ENCODE data around the gene SEPTIN11. TPM values are rescaled to one million over a fixed set of nuclear protein-coding genes. Genes with fewer than 3 reads are reported as not detected.
"Not testable (repeated sequence)": the region's sequence is repeated elsewhere in the genome, so short reads cannot be mapped to it uniquely, and the experiment has no call there.

SEPTIN11 gene
- total RNA-seq, 6 donors from 2014 or later: 56.3 to 136 (median 94.0) TPM

- TF ChIP-seq EP300 (IDR thresholded peaks at IDR 0.05) (no peak), POLR2AphosphoS5 (IDR thresholded peaks at IDR 0.05) (no peak), POLR2A (IDR thresholded peaks at IDR 0.05) (no peak)
- TF ChIP-seq, protein P1, sequence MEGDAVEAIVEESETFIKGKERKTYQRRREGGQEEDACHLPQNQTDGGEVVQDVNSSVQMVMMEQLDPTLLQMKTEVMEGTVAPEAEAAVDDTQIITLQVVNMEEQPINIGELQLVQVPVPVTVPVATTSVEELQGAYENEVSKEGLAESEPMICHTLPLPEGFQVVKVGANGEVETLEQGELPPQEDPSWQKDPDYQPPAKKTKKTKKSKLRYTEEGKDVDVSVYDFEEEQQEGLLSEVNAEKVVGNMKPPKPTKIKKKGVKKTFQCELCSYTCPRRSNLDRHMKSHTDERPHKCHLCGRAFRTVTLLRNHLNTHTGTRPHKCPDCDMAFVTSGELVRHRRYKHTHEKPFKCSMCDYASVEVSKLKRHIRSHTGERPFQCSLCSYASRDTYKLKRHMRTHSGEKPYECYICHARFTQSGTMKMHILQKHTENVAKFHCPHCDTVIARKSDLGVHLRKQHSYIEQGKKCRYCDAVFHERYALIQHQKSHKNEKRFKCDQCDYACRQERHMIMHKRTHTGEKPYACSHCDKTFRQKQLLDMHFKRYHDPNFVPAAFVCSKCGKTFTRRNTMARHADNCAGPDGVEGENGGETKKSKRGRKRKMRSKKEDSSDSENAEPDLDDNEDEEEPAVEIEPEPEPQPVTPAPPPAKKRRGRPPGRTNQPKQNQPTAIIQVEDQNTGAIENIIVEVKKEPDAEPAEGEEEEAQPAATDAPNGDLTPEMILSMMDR (IDR thresholded peaks at IDR 0.05): no peak
- H3K36me3 ChIP-seq: no peaks in the 10 kb centered on the region
- H3K4me1 ChIP-seq: peaks cover 0 to 4% (median 0%) of the 10 kb centered on the region in 4 donors
- H3K27ac ChIP-seq: peak overlapping the region in 1 of 4 donors; percentile 6
- 75 to 81% methylated on average over 5 of the region's 5 CpGs for WGBS, 2 donors
- H3K27me3 ChIP-seq: no peaks in the 10 kb centered on the region
- DNase-seq: no peak
- H3K4me3 ChIP-seq: no peak overlapping the region
- ATAC-seq (ENCODE audit: low FRiP score in 2 of 2): no peak
- H3K9me3 ChIP-seq: no peaks in the 10 kb centered on the region
These were observed 13.0 kb downstream of the SEPTIN11 start for GRCh38 chr4:76962406-76963130.

DNA sequence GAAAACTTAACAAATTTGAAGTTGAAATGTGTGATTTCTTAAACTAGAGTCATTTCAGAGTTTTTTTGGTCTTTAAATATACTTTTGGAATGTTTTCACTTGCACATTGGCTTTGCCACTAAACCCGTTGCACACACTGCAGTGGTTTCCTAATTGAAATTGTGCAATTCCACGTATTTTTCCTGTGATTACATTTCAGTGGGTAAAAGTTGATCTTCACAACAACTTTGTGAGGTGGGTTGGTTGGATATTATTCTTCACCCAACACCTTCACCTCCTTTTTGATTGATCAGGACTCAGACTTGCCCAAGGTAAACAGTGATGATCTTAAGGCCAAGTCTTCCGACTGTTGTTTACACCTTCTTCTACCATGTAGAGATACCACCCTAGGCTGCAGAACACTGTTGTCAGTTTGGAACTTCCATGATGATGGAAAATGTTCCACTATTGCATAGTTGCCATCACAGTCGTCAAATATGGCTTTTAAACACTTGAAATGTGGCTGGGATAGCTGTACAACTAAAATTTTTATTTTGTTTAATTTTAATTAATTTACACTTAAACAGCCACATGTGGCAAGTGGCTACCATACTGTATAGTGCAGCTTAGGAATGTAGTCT lies 13.7 kb downstream of the SEPTIN11 start:
- DNase-seq (no peak), ATAC-seq (ENCODE audit: low FRiP score in 2 of 2) (no peak)
- H3K27ac ChIP-seq: no peak overlapping the region
- no peaks in the 10 kb centered on the region for H3K9me3 ChIP-seq
- whole genome bisulfite sequencing, 2 donors: 62 to 68% methylated on average over 4 of the region's 4 CpGs
- H3K27me3 ChIP-seq: no peaks in the 10 kb centered on the region
- H3K4me1 ChIP-seq: peaks cover 0 to 4% (median 0%) of the 10 kb centered on the region in 4 donors
- H3K36me3 ChIP-seq: no peaks in the 10 kb centered on the region
- no peak for TF ChIP-seq EP300 (IDR thresholded peaks at IDR 0.05)
- TF ChIP-seq POLR2AphosphoS5 (IDR thresholded peaks at IDR 0.05): no peak
- TF ChIP-seq, protein P1 (IDR thresholded peaks at IDR 0.05): no peak
- TF ChIP-seq POLR2A (IDR thresholded peaks at IDR 0.05): no peak
- no peak overlapping the region for H3K4me3 ChIP-seq

- H3K4me1 ChIP-seq; DNase-seq; H3K36me3 ChIP-seq; H3K4me3 ChIP-seq; H3K27ac ChIP-seq; H3K27me3 ChIP-seq; ATAC-seq (ENCODE audit: low FRiP score in 2 of 2); H3K9me3 ChIP-seq: not testable (repeated sequence)
- WGBS, 2 donors: 90 to 100% methylated on average over 1 of the region's 1 CpG
These were observed 14.4 kb downstream of the SEPTIN11 start for GRCh38 chr4:76963927-76964326.

DNA sequence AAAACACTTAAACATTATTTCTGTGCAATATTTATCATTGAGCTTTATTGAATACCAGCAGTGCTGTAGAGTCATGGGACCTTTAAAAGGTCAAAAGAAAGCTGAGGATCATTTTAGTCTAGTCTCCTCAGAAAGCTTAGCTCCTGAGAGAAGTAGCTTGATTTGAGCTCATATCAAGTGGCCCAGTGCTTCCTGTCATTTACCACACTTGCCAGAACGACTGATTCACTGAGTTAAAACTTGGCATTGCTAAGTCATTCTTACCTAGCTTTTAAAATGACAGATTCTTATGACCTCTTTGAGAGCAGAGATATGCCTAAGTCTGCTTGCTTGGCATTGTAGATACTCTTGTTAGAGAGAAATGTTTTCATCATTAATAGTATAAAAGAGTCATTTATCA lies 15.2 kb downstream of the SEPTIN11 start:
- Histone ChIP-seq H3K27me3 (no peaks in the 10 kb centered on the region), H3K27ac (no peak overlapping the region), H3K4me1 (peaks cover 0 to 4% (median 0%) of the 10 kb centered on the region in 4 donors), H3K4me3 (no peak overlapping the region), H3K36me3 (no peaks in the 10 kb centered on the region), H3K9me3 (no peaks in the 10 kb centered on the region)
- 14 to 54% methylated on average over 1 of the region's 1 CpG for WGBS, 2 donors
- TF ChIP-seq EP300 (IDR thresholded peaks at IDR 0.05) (no peak), POLR2AphosphoS5 (IDR thresholded peaks at IDR 0.05) (no peak)
- ATAC-seq (ENCODE audit: low FRiP score in 2 of 2) (no peak), DNase-seq (no peak)

DNA sequence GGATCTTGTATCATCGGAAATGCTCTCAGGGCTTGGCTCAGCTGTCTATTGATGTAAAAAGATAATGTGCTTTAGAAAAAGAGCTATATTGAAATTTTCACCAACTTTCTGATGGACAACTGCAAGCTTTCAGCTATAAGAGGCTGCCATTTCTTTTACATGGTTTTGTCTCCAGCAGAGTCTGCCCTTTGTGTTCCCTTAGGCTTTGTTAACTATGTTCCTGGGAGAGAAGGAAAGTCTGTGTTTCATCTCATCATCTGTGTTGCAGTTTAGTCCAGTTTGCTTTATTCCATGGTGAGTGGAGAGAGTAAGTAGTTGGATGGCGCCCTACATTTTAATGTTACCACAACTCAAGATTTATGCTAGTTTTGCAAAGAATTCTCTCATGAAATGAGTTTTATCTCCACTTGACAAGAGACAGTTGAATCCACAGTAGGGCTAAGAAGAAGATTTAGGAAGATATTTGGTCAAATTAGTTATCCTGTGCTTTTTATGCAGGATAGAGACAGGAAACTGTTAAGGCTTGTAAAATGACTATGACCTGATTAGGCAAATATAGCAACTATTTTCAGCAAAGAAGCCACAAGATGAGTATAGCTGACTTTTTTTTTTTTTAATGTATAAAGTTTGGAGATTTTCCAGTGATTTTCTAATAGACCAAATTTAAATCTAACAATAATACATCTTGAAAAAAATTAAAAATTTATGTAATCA lies 16.5 kb downstream of the SEPTIN11 start:
- Histone ChIP-seq H3K4me3 (no peak overlapping the region), H3K36me3 (no peaks in the 10 kb centered on the region), H3K27me3 (no peaks in the 10 kb centered on the region), H3K4me1 (peaks cover 0 to 4% (median 0%) of the 10 kb centered on the region in 4 donors), H3K27ac (no peak overlapping the region), H3K9me3 (no peaks in the 10 kb centered on the region)
- no peak for DNase-seq
- no peak for TF ChIP-seq POLR2A (IDR thresholded peaks at IDR 0.05)
- no peak for TF ChIP-seq EP300 (IDR thresholded peaks at IDR 0.05)
- TF ChIP-seq POLR2AphosphoS5 (IDR thresholded peaks at IDR 0.05): no peak
- TF ChIP-seq, protein P1 (IDR thresholded peaks at IDR 0.05): no peak
- WGBS, 2 donors: 90 to 99% methylated on average over 2 of the region's 2 CpGs
- ATAC-seq (ENCODE audit: low FRiP score in 2 of 2): no peak

All from upper lobe of left lung (tissue), 6 donors.